Stimulated activated effector memory CD8-positive, alpha-beta T cell treated with anti-CD3 and anti-CD28 coated beads, Interleukin-12 subunit alpha, Interleukin-12 subunit beta, amount 100 ng/mL, for 72 hours (primary cell): ENCODE data around the gene C17orf114.

ENCODE experiments used
- ATAC-seq: fragments of 150-1000 bp; cut with Tn5 transposase; 2 replicates; pipeline ENCODE4 v1.10.0; 2021
- DNase-seq, 2 donors: peaks; one replicate each; pipeline ENCODE4 v3.0.0; 2021 to 2022; ENCODE audit warnings: low spot score in 2 of 2
- H3K27ac Mint-ChIP-seq: one replicate; pipeline ENCODE4 v1.8.0; 2022; ENCODE audit warnings: mild to moderate bottlenecking, mixed read lengths
- H3K36me3 Mint-ChIP-seq: one replicate; pipeline ENCODE4 v1.8.0; 2022; ENCODE audit warnings: mild to moderate bottlenecking, mixed read lengths
- H3K4me1 Mint-ChIP-seq: one replicate; pipeline ENCODE4 v1.8.0; 2022; ENCODE audit warnings: mixed read lengths
- H3K4me3 Mint-ChIP-seq: one replicate; pipeline ENCODE4 v1.8.0; 2022; ENCODE audit warnings: mild to moderate bottlenecking, mixed read lengths
- H3K9me3 Mint-ChIP-seq: one replicate; pipeline ENCODE4 v1.8.0; 2022; ENCODE audit warnings: mixed read lengths

C17orf114 gene

DNA sequence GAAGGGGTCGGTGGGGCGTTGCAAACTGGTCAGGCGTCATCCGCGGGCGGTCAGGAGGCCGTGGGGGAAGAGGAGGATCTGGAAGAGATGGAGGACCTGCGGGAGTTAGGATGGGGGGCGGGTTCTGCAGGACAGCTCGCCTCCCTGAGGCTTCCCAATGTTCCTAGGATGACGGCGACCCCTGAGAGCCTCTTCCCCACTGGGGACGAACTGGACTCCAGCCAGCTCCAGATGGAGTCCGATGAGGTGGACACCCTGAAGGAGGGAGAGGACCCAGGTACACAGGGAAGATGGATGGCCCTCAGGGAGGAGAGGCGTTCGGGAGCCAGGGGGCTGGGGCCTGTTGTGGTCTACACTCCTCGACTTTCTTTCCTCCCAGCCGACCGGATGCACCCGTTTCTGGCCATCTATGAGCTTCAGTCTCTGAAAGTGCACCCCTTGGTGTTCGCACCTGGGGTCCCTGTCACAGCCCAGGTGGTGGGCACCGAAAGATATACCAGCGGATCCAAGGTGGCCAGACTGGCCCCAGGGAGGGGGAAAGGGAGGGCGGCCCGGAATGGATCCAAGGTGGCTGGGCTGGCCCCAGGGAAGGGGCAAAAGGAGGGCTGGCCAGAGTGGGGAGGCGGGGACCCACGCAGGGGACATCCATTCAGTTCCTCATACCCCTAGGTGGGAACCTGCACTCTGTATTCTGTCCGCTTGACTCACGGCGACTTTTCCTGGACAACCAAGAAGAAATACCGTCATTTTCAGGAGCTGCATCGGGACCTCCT lies 5.7 kb upstream of the C17orf114 start:
- Mint-ChIP-seq H3K4me3 (peak overlapping the region; percentile 66), H3K9me3 (no peaks in the 10 kb centered on the region), H3K27ac (peak overlapping the region; percentile 63), H3K36me3 (peaks cover 8% of the 10 kb centered on the region), H3K4me1 (peaks cover 21% of the 10 kb centered on the region)
- ATAC-seq (no peak), DNase-seq (no peak)

DNA sequence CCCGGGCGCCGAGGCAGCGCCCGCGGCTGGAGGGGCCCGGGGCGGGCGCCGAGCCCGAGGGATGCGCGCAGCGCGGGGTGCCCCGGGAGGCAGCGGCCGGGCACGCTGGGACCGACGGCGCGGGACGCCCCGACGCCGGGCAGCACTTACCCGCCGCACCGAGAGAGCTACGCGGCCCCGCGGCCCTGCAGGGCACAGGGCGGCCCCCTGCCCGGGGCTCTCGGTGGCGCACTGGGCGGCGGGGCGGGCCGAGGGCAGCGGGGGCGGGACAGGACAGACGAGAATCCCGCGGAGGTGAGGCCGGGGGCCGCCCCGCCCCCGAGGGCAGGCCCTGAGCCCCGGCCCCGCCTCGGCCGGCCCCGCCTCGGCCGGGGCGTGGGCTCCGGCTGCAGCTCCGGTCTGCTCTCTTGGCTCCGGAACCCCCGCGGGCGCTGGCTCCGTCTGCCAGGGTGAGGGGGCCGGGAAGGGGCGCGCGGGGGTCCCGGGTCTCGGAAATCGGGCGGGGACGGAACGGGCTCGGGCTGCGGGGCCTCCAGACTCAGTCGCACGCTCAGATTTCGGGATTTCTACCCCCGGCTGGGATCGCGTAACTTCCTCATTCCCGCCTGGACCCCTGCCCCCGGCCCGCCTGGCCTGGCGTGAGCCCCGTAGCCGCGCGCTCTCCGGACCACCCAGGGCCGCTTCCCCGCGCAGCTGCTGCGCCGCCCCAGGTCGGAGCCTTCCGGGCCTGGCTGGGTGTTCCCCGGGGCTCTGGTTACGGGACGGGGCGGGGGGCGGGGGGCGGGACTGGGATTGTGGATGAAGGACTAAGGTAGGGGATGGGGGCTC lies 4.9 kb upstream of the C17orf114 start, which contains the start of gene PLD2:
TSS of gene PLD2 (plus strand) at position 376 of the 828 bp plus-strand sequence. CDS start 621 bp downstream, outside the sequence.
- Mint-ChIP-seq H3K4me3 (peak within 1 kb of the TSS; percentile 66), H3K36me3 (peaks cover 8% of the 10 kb centered on the region), H3K4me1 (peaks cover 21% of the 10 kb centered on the region), H3K27ac (peak within 1 kb of the TSS; percentile 63), H3K9me3 (no peaks in the 10 kb centered on the region)
- DNase-seq (peak; percentile 83 to 90), ATAC-seq (peak; percentile 97)

DNA sequence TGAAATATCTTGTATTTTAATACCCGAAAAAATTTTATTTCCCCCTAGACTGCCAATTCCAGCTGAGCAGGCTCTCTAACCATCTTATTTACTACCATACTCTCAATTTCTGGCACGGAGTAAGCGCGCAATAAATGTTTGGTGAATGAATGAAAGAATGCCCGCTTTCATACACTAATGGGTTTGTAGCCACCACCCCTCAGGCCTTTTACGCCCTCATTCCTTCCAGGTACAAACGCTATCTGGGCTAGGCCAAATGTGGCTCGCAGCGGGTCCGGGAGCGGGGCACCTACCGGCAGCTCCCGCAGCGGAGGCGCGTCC lies 4.3 kb upstream of the C17orf114 start:
- Mint-ChIP-seq H3K4me1 (peaks cover 21% of the 10 kb centered on the region), H3K36me3 (peaks cover 8% of the 10 kb centered on the region), H3K9me3 (no peaks in the 10 kb centered on the region), H3K27ac (no peak overlapping the region), H3K4me3 (peak overlapping the region; percentile 62)
- no peak for ATAC-seq
- DNase-seq: no peak

DNA sequence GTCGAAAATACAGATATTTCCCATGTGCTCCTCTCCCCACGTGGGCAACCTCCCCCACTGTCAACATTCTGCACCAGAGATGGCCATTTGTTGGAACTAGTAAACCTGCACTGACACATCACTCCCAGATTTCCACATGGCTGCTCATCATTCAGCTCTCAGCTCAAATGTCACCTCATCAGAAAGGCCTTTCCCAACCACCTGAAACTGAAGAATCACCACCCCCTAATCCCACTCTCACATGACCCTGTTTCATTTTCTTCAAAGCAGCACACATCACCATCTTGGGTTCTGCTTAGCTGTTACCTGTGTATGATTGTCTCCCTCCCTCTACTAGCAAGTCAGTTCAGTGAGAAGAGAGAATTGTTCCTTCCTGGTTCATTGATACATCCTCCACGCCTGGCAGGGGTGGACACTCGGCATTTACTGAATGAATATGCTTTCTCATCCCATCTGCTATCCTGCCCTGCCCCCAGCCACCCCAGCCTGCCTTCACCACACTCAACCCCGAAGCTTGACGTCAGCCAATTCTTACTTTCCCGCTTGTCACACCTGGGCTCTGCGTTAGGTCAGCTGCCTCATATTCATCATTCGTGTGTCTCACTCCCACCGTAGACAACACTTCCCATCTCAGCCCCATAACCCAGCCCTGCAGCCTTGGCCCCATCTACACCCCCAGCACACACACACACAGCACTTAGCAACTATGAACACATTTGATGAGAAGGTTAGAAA lies 1.5 kb downstream of the C17orf114 start:
- no peak overlapping the region for H3K4me3 Mint-ChIP-seq
- no peak for ATAC-seq
- no peak for DNase-seq
- no peak overlapping the region for H3K27ac Mint-ChIP-seq
- no peaks in the 10 kb centered on the region for H3K9me3 Mint-ChIP-seq
- peaks cover 44% of the 10 kb centered on the region for H3K36me3 Mint-ChIP-seq
- H3K4me1 Mint-ChIP-seq: peaks cover 23% of the 10 kb centered on the region

DNA sequence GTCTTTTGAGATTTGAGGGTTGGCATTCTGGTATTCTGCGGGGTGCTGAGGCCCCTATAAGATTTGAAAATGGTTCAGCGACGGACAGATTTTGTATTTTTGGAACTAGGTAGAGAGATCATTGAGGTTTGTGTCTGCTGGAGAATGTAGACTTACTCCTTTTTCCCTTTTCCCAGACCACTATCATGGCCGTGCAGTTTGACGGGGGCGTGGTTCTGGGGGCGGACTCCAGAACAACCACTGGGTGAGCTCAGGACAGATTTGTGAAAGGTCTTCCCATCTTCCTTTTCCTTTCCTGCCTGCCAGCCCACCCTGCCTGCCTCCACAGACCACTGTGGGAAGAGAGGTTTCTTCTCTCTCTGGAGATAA lies 5.6 kb downstream of the C17orf114 start:
- Mint-ChIP-seq H3K27ac (peak overlapping the region; percentile 98), H3K36me3 (peaks cover 44% of the 10 kb centered on the region), H3K4me1 (peaks cover 25% of the 10 kb centered on the region), H3K9me3 (no peaks in the 10 kb centered on the region), H3K4me3 (peak overlapping the region; percentile 96)
- ATAC-seq (peak; percentile 42), DNase-seq (peak in 1 of 2 donors; percentile 59)

DNA sequence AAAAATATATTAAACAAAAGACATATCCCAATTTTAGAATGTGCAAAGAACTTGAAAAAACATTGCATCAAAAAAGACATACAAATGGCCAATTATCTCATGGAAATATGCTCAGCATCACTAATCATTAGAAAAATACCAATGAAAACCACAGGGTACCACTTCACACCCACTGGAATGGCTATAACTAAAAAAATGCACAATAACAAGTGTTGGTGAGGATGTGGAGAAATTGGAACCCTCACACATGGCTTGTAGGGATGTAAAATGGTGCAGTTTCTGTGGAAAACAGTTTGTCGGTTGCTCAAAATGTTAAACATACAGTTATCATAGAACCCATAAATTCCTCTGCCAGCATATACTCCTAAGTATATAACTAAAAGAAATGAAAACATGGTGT lies 7.0 kb downstream of the C17orf114 start:
- ATAC-seq (no peak), DNase-seq (no peak)
- Mint-ChIP-seq H3K4me1 (peaks cover 27% of the 10 kb centered on the region), H3K27ac (no peak overlapping the region), H3K9me3 (no peaks in the 10 kb centered on the region), H3K36me3 (peaks cover 36% of the 10 kb centered on the region), H3K4me3 (peak overlapping the region; percentile 96)

DNA sequence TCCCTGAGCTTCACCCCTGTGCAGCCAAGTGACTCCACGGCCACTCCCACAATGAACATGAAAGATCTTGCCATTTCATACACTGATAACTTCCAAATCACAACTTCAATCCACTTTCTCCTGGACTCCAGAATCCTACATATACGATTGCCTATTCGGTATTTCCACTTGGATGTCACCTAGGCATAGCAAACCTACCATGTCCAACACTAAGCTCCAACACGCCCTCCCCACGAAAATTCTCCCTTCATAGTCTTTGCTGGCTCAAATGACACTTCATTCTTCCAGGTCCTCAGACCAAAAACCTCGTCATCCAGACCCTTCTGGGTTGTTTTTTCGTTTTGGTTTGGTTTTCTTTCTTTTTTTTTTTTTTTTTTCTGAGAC lies 11.4 kb downstream of the C17orf114 start:
- H3K9me3 Mint-ChIP-seq: no peaks in the 10 kb centered on the region
- peak overlapping the region; percentile 80 for H3K4me3 Mint-ChIP-seq
- H3K36me3 Mint-ChIP-seq: peaks cover 1% of the 10 kb centered on the region
- H3K4me1 Mint-ChIP-seq: peaks cover 20% of the 10 kb centered on the region
- no peak for ATAC-seq
- peak overlapping the region; percentile 89 for H3K27ac Mint-ChIP-seq
- DNase-seq: no peak

DNA sequence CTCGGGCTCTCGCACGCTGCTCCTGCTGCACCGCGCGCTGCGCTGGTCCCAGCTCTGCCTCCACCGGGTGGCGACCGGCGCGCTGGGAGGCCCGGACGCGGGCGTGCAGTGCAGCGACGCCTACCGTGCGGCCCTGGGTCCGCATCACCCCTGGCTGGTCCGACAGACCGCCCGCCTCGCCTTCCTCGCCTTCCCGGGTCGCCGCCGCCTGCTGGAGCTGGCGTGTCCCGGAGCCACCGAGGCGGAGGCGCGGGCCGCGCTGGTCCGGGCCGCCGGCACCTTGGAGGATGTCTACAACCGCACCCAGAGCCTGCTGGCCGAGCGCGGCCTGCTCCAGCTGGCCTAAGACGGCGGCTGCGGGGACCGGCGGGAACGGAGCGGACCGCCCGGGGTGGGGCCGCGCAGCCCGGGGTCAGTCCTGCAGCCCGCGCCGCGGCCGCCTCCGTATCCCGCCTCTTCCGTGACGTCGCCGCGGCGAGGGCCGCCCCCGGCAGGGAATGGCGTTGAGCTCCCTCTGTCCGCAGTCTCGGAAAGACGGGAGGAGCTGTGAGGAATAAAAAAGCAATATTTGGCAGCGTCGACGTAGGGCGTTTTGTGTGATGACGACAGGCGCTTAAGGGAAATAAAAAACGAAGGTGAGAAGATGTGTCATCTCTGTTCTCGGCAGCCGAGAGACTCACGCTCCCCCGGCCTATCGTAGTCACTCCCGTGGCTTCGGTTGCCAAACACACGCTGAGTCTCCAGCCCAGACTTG lies 12.0 kb downstream of the C17orf114 start:
- ATAC-seq: peak; percentile 91
- Mint-ChIP-seq H3K4me1 (peaks cover 23% of the 10 kb centered on the region), H3K27ac (peak overlapping the region; percentile 89), H3K4me3 (peak overlapping the region; percentile 80), H3K36me3 (no peaks in the 10 kb centered on the region), H3K9me3 (no peaks in the 10 kb centered on the region)
- DNase-seq: peak; percentile 79 to 92

DNA sequence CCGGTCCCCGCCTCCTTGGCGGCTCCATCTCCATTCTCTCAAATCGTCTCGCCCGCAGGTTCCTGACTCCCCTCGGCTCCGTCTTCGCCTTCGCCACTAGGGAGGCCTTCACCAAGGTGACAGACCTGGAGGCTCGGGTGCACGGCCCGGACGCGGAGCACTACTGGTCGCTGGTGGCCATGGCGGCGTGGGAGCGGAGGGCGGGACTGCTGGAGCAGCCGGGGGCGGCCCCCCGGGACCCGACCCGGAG lies 12.5 kb downstream of the C17orf114 start:
- Mint-ChIP-seq H3K36me3 (no peaks in the 10 kb centered on the region), H3K4me1 (peaks cover 23% of the 10 kb centered on the region), H3K27ac (no peak overlapping the region), H3K9me3 (no peaks in the 10 kb centered on the region), H3K4me3 (peak overlapping the region; percentile 80)
- DNase-seq: no peak
- no peak for ATAC-seq

DNA sequence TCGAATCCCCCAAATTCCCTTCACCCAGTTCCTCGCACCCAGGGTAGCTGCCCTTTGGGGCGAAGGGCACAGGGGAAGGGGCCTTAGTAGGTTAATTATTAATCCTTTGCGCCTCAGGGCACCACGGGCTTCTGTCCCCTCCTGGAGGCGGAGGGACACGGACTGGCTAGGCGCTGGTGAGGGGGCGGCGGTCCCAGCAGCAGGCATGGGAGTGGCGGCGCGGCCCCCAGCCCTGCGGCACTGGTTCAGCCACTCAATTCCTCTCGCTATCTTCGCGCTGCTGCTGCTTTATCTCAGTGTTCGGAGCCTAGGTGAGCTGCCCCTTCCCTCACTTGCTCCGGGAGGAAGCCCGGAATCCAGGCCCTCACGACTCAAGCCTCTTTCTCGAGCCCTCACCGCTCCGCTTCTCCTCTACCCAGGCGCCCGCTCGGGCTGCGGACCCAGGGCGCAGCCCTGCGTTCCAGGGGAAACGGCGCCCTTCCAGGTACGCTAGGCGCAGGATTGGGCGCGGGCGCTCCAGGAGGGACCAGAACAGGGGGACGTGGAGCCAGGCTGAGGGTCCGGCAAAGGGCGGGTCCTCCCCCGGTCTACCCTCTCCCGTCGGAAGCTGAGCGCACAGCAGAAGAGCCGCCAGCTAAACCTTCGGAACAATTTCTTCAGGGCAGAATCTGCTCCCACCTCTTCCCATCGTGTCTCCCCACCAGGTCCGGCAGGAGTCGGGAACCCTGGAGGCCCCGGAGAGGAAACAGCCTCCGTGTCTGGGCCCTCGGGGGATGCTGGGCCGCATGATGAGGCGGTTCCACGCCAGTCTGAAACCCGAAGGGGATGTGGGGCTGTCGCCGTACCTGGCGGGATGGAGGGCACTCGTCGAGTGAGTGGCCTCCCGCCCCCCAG lies 13.1 kb downstream of the C17orf114 start, which contains the start of gene GLTPD2:
TSS of gene GLTPD2 (plus strand) at position 158 of the 894 bp plus-strand sequence. CDS start at position 206, 48 bp downstream.
- peaks cover 23% of the 10 kb centered on the region for H3K4me1 Mint-ChIP-seq
- peak within 1 kb of the TSS; percentile 80 for H3K4me3 Mint-ChIP-seq
- no peak within 1 kb of the TSS for H3K27ac Mint-ChIP-seq
- DNase-seq (no peak), ATAC-seq (no peak)
- H3K9me3 Mint-ChIP-seq: no peaks in the 10 kb centered on the region
- no peaks in the 10 kb centered on the region for H3K36me3 Mint-ChIP-seq

DNA sequence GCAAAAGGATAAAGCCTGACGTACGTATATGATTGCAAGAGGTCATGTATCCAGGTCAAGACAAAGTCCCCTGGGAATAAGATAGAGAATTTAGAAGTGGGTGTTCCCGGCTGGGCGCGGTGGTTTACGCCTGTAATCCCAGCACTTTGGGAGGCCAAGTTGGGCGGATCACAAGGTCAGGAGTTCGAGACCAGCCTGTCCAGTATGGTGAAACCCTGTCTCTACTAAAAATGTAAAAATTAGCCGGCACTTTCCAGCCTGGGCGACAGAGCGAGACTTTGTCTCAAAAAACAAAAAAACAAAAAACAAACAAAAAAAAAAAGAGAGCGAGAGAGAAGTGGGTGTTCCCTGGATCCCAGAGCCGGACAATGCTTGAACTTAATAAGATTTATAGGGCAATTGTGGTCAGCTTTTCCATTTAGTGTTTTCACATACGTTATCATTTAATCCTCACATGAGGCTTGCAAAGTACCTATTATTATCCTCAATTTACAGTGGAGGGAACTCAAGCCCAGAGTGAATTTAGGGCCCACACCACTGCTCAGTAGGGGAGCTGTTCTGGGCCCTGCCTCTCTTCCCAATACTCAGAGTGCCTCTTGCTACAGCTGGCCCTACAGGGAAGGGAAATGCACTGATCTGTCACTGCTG lies 13.8 kb downstream of the C17orf114 start:
- Mint-ChIP-seq H3K9me3 (no peaks in the 10 kb centered on the region), H3K4me3 (peak overlapping the region; percentile 80), H3K36me3 (no peaks in the 10 kb centered on the region), H3K4me1 (peaks cover 23% of the 10 kb centered on the region), H3K27ac (no peak overlapping the region)
- DNase-seq (no peak), ATAC-seq (no peak)

DNA sequence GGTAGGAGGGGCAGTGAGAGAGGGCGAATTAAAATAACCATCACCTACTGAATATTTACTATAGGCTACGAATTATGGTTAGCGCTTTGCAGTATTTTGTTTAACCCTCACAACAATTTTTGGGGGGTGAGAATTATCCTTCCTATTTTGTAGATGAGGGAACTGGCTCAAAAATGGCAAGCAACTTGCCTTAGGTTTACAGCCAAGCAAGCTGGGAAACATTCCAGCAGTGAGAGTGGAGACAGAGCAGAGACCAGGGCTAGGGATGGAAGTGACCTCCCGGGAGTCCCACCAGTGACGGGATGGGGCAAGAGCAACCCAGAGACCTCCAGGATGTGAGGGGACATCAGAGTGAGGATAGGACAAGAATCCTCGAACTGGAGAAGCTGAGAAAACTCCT lies 15.6 kb downstream of the C17orf114 start:
- H3K4me3 Mint-ChIP-seq: peak overlapping the region; percentile 24
- ATAC-seq (no peak), DNase-seq (no peak)
- no peak overlapping the region for H3K27ac Mint-ChIP-seq
- no peaks in the 10 kb centered on the region for H3K36me3 Mint-ChIP-seq
- peaks cover 28% of the 10 kb centered on the region for H3K4me1 Mint-ChIP-seq
- H3K9me3 Mint-ChIP-seq: no peaks in the 10 kb centered on the region

DNA sequence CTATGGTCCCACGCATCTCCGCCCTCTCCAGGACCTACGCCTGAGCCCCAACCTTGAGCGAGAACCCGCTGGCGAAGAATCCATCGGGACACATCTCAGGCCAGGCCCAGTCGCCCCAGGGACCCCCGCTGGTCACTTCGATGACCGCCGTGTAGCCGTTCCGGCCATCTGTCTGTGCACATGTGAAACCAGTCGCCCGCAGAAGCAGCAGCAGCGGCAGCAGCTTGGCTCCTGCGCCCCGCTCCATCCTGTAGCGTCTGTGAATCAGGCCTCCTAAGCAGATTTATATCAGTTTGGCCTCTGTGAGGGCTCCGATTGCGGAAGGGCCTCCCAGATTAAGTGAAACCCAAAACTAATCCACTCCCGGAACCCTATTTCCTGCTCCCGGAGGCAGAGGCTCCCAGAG lies 16.0 kb downstream of the C17orf114 start, which contains the start of gene VMO1:
TSS of gene VMO1 (minus strand) at position 259 of the 406 bp plus-strand sequence. CDS start at position 247, 12 bp downstream.
- Mint-ChIP-seq H3K27ac (no peak within 1 kb of the TSS), H3K9me3 (no peaks in the 10 kb centered on the region), H3K4me3 (peak within 1 kb of the TSS; percentile 26), H3K36me3 (no peaks in the 10 kb centered on the region), H3K4me1 (peaks cover 24% of the 10 kb centered on the region)
- no peak for ATAC-seq
- DNase-seq: no peak
